SH-SY5Y (cell line): Measurements from ENCODE around the gene MSH5.

Source experiments
- GATA2 ChIP-seq: IDR thresholded peaks from 2 replicates; pipeline ENCODE4 v1.6.1; 2011; ENCODE audit warnings: mild to moderate bottlenecking, low read depth, low read length
- GATA3 ChIP-seq: IDR thresholded peaks from 2 replicates; pipeline ENCODE4 v1.6.1; 2011; ENCODE audit warnings: low read depth, mild to moderate bottlenecking, low read length, moderate library complexity

Gene MSH5

GRCh38 chr6:31723245-31723979 is 16.4 kb upstream of the MSH5 start, which contains the start of gene MPIG6B:
Gene MPIG6B (plus strand): TSS chr6:31723373. CDS start chr6:31723384, 11 bp downstream.
- TF ChIP-seq GATA2, result no peak
- no peak for TF ChIP-seq GATA3

GRCh38 chr6:31723980-31724691 is 15.7 kb upstream of the MSH5 start:
- TF ChIP-seq GATA2, result no peak

GRCh38 chr6:31725502-31726350 is 14.1 kb upstream of the MSH5 start:
- TF ChIP-seq GATA3, result no peak
- TF ChIP-seq GATA2, result no peak

- TF ChIP-seq GATA2, result no peak
- no peak for TF ChIP-seq GATA3
Observed at GRCh38 chr6:31727034-31727716, 12.6 kb upstream of the MSH5 start.

GRCh38 chr6:31727717-31728671 is 11.8 kb upstream of the MSH5 start:
- no peak for TF ChIP-seq GATA3
- TF ChIP-seq GATA2, result no peak

GRCh38 chr6:31728767-31729514 is 10.9 kb upstream of the MSH5 start, which contains the start of gene DDAH2:
Gene DDAH2 (minus strand): TSS chr6:31729299. CDS start chr6:31729161, 138 bp downstream.
- TF ChIP-seq GATA3, result no peak
- no peak for TF ChIP-seq GATA2

- TF ChIP-seq GATA2, result no peak
- no peak for TF ChIP-seq GATA3
Observed at GRCh38 chr6:31729515-31729978, 10.3 kb upstream of the MSH5 start.

GRCh38 chr6:31729979-31730630 is 9.7 kb upstream of the MSH5 start:
- TF ChIP-seq GATA3 (no peak), GATA2 (no peak)

- TF ChIP-seq GATA3 (no peak), GATA2 (no peak)
Observed at GRCh38 chr6:31730631-31731086, 9.1 kb upstream of the MSH5 start.

- TF ChIP-seq GATA3, result no peak
- no peak for TF ChIP-seq GATA2
Observed at GRCh38 chr6:31732029-31732428, 7.8 kb upstream of the MSH5 start.

- TF ChIP-seq GATA3, result no peak
- no peak for TF ChIP-seq GATA2
Observed at GRCh38 chr6:31733734-31734133, 6.1 kb upstream of the MSH5 start.
